DND-41 (cell line): ENCODE results near the gene PTPRO.

ENCODE experiments used
- EZH2 ChIP-seq: IDR thresholded peaks from 3 replicates; pipeline ENCODE4 v1.6.1; 2012; ENCODE audit warnings: borderline replicate concordance, low read depth, mild to moderate bottlenecking, moderate library complexity, low read length, inconsistent platforms; ENCODE audit not compliant: severe bottlenecking
- TF ChIP-seq, protein P1 (sequence below): IDR thresholded peaks from 2 replicates; pipeline ENCODE4 v1.5.1; 2012; ENCODE audit warnings: borderline replicate concordance, low read length, moderate library complexity, mild to moderate bottlenecking; ENCODE audit not compliant: poor library complexity, severe bottlenecking; ENCODE audit errors: extremely low read depth

DNA sequence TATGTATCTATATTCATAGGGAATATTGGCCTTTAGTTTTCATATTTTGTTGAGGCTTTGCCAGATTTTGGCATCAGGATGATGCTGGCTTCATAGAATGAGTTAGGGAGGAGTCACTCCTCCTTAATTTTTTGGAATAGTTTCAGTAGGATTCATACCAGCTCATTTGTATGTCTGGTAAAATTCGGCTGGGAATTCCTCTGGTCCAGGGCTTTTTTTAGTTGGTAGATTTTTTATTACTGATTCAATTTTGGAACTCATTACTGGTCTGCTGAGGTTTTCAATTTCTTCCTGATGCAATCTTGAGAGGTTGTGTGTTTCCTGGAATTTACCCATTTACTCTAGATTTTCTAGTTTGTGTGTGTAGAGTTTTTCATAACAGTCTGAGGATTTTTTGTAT, 291.7 kb downstream of the PTPRO start:
- TF ChIP-seq, protein P1, sequence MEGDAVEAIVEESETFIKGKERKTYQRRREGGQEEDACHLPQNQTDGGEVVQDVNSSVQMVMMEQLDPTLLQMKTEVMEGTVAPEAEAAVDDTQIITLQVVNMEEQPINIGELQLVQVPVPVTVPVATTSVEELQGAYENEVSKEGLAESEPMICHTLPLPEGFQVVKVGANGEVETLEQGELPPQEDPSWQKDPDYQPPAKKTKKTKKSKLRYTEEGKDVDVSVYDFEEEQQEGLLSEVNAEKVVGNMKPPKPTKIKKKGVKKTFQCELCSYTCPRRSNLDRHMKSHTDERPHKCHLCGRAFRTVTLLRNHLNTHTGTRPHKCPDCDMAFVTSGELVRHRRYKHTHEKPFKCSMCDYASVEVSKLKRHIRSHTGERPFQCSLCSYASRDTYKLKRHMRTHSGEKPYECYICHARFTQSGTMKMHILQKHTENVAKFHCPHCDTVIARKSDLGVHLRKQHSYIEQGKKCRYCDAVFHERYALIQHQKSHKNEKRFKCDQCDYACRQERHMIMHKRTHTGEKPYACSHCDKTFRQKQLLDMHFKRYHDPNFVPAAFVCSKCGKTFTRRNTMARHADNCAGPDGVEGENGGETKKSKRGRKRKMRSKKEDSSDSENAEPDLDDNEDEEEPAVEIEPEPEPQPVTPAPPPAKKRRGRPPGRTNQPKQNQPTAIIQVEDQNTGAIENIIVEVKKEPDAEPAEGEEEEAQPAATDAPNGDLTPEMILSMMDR = no peak
- no peak for TF ChIP-seq EZH2
